H1 (cell line): Measurements from ENCODE around the gene METRN. TPM values are rescaled to one million over a fixed set of nuclear protein-coding genes. Genes with fewer than 3 reads are reported as not detected.
A peak's percentile ranks its signal among the peaks of the same experiment; 100 is the strongest.

Experiments used
- CTCF ChIA-PET: fragments of 300-600 bp; sonication (Branson Sonifier 250); formaldehyde crosslinking; loops from one replicate; lab custom pipeline; 2021; ENCODE audit not compliant: partially characterized antibody; lab: Charles Lee
- POLR2A ChIA-PET: fragments of 300-600 bp; sonication (Branson Sonifier 250); formaldehyde crosslinking; loops from one replicate; lab custom pipeline; 2021; ENCODE audit warnings: inconsistent platforms; ENCODE audit not compliant: partially characterized antibody; lab: Charles Lee
- DNase-seq, 2 experiments: peaks; one replicate each; pipeline versions ENCODE4 v3.0.0 to v3.0.0-alpha.2; 2010 to 2022; ENCODE audit warnings: low spot score in 2 of 2, low read depth in 1 of 2, mixed read lengths in 1 of 2
- FAIRE-seq: peaks from 2 replicates; lab custom pipeline; 2011; peaks lifted over from hg19 to GRCh38; lab: Jason Lieb, UNC
- H2AFZ ChIP-seq: 2 replicates; pipeline ENCODE4 v1.8.1; 2012; ENCODE audit warnings: low read length, inconsistent platforms
- H2AK5ac ChIP-seq: 2 replicates; pipeline ENCODE4 v1.6.1; 2013; ENCODE audit warnings: low read depth, low read length
- H2BK120ac ChIP-seq: replicated peaks from 2 replicates; pipeline ENCODE3; 2013; ENCODE audit warnings: low read depth, low read length, inconsistent platforms
- H2BK12ac ChIP-seq: 2 replicates; pipeline ENCODE4 v1.6.1; 2013; ENCODE audit warnings: low read depth, low read length
- H2BK15ac ChIP-seq: 2 replicates; pipeline ENCODE4 v1.6.1; 2013; ENCODE audit warnings: low read length
- H2BK20ac ChIP-seq: 2 replicates; pipeline ENCODE4 v1.6.1; 2013; ENCODE audit warnings: low read length
- H2BK5ac ChIP-seq: 2 replicates; pipeline ENCODE4 v1.6.1; 2013; ENCODE audit warnings: low read depth, low read length
- H3K14ac ChIP-seq: 2 replicates; pipeline ENCODE4 v1.6.1; 2013; ENCODE audit warnings: inconsistent platforms; ENCODE audit not compliant: insufficient read length
- H3K18ac ChIP-seq: 2 replicates; pipeline ENCODE4 v1.6.1; 2013; ENCODE audit warnings: low read length; ENCODE audit errors: extremely low read depth
- H3K23ac ChIP-seq: 2 replicates; pipeline ENCODE4 v1.6.1; 2013; ENCODE audit warnings: inconsistent platforms; ENCODE audit not compliant: insufficient read length
- H3K23me2 ChIP-seq: 2 replicates; pipeline ENCODE4 v1.6.1; 2013; ENCODE audit warnings: low read depth, low read length
- H3K27ac ChIP-seq: 2 replicates; pipeline ENCODE4 v1.6.1; 2011; ENCODE audit warnings: low read depth, low read length, inconsistent platforms
- H3K27me3 ChIP-seq, 4 experiments: replicated peaks in 1 of 4; 1 replicate in 1 of 4; 2 replicates in 3 of 4; pipeline versions ENCODE4 v1.6.1 to v1.8.1; 2011 to 2013; ENCODE audit warnings: low read length in 3 of 4, mild to moderate bottlenecking in 3 of 4, inconsistent platforms in 2 of 4, mixed read lengths in 2 of 4, moderate library complexity in 1 of 4; ENCODE audit not compliant: control insufficient read depth in 3 of 4, insufficient read depth in 3 of 4; ENCODE audit errors: extremely low read depth in 1 of 4
- H3K36me3 ChIP-seq, 4 experiments: 2 replicates each; pipeline versions ENCODE4 v1.6.1 to v1.8.1; 2011 to 2013; ENCODE audit warnings: mild to moderate bottlenecking in 4 of 4, low read length in 3 of 4, moderate library complexity in 2 of 4, control low read depth in 1 of 4, inconsistent platforms in 1 of 4; ENCODE audit not compliant: insufficient read depth in 4 of 4, control insufficient read depth in 2 of 4
- H3K4ac ChIP-seq: replicated peaks from 2 replicates; pipeline ENCODE3; 2013; ENCODE audit warnings: low read length, low read depth, mixed read lengths, inconsistent platforms; ENCODE audit not compliant: insufficient read length
- H3K4me1 ChIP-seq, 4 experiments: replicated peaks in 1 of 4; 1 replicate in 1 of 4; 2 replicates in 3 of 4; pipeline versions ENCODE4 v1.6.1 to v1.8.1; 2011 to 2013; ENCODE audit warnings: low read length in 3 of 4, inconsistent platforms in 2 of 4, mixed read lengths in 1 of 4; ENCODE audit not compliant: insufficient read depth in 4 of 4, control insufficient read depth in 3 of 4
- H3K4me2 ChIP-seq, 2 experiments: 2 replicates each; pipeline versions ENCODE4 v1.6.1 to v1.8.1; 2011 to 2013; ENCODE audit warnings: low read depth in 2 of 2, low read length in 2 of 2, control low read depth in 1 of 2, inconsistent platforms in 1 of 2, mild to moderate bottlenecking in 1 of 2; ENCODE audit not compliant: insufficient read depth in 1 of 2
- H3K4me3 ChIP-seq, 4 experiments: fragments of 200-600, 300-600 bp in 1 of 4; sonication (generic), shearing (Covaris generic), sonication (Bioruptor Twin) in 1 of 4; 2 replicates each; pipeline versions ENCODE4 v1.5.1 to v1.8.1; 2011 to 2016; ENCODE audit warnings: low read length in 4 of 4, low read depth in 3 of 4, control low read depth in 2 of 4, inconsistent platforms in 2 of 4, mild to moderate bottlenecking in 2 of 4, mixed read lengths in 1 of 4, moderate library complexity in 1 of 4; ENCODE audit not compliant: insufficient read depth in 2 of 4; ENCODE audit errors: extremely low read depth in 1 of 4
- H3K56ac ChIP-seq: replicated peaks from 2 replicates; pipeline ENCODE3; 2013; ENCODE audit warnings: low read depth, mild to moderate bottlenecking, mixed read lengths, low read length, inconsistent platforms; ENCODE audit not compliant: insufficient read length
- H3K79me1 ChIP-seq: 2 replicates; pipeline ENCODE4 v1.6.1; 2013; ENCODE audit warnings: low read depth, low read length, control low read depth
- H3K79me2 ChIP-seq, 2 experiments: 2 replicates each; pipeline versions ENCODE4 v1.6.1 to v1.8.1; 2012 to 2013; ENCODE audit warnings: low read length in 2 of 2, mild to moderate bottlenecking in 2 of 2, inconsistent platforms in 1 of 2; ENCODE audit not compliant: insufficient read depth in 2 of 2, control insufficient read depth in 1 of 2
- H3K9ac ChIP-seq, 4 experiments: replicated peaks in 1 of 4; 1 replicate in 1 of 4; 2 replicates in 3 of 4; pipeline versions ENCODE4 v1.6.1 to v1.8.1; 2011 to 2013; ENCODE audit warnings: low read depth in 3 of 4, low read length in 3 of 4, control low read depth in 2 of 4, mild to moderate bottlenecking in 2 of 4, moderate library complexity in 2 of 4, inconsistent platforms in 1 of 4; ENCODE audit errors: extremely low read depth in 1 of 4
- H3K9me3 ChIP-seq, 2 experiments: 2 replicates each; pipeline versions ENCODE4 v1.6.1 to v1.8.1; 2012 to 2013; ENCODE audit warnings: mild to moderate bottlenecking in 2 of 2, moderate library complexity in 2 of 2, control low read depth in 1 of 2, inconsistent platforms in 1 of 2, low read depth in 1 of 2, low read length in 1 of 2, mixed read lengths in 1 of 2; ENCODE audit not compliant: insufficient read depth in 2 of 2
- H4K20me1 ChIP-seq, 2 experiments: replicated peaks in 1 of 2; 2 replicates each; pipeline versions ENCODE3 to v1.8.1; 2011 to 2013; ENCODE audit warnings: inconsistent platforms in 2 of 2, low read length in 2 of 2, mild to moderate bottlenecking in 1 of 2; ENCODE audit not compliant: insufficient read depth in 2 of 2, control insufficient read depth in 1 of 2
- H4K5ac ChIP-seq: 2 replicates; pipeline ENCODE4 v1.6.1; 2013; ENCODE audit warnings: low read length, low read depth, mixed read lengths, inconsistent platforms; ENCODE audit not compliant: insufficient read length
- H4K8ac ChIP-seq: 2 replicates; pipeline ENCODE4 v1.8.0; 2013; ENCODE audit warnings: mild to moderate bottlenecking, moderate library complexity, low read length, inconsistent platforms; ENCODE audit not compliant: insufficient read depth; ENCODE audit errors: extremely low read depth
- H4K91ac ChIP-seq: replicated peaks from 2 replicates; pipeline ENCODE3; 2013; ENCODE audit warnings: low read length, mixed read lengths, inconsistent platforms; ENCODE audit not compliant: insufficient read length
- CTBP2 ChIP-seq: IDR thresholded peaks from 2 replicates; pipeline ENCODE4 v1.7.0; 2011; ENCODE audit warnings: borderline replicate concordance, mild to moderate bottlenecking, moderate library complexity, mixed read lengths, low read length; ENCODE audit not compliant: insufficient read depth, insufficient read length
- HDAC2 ChIP-seq, 2 experiments: fragments of 300-600 bp in 1 of 2; sonication (generic) in 1 of 2; IDR thresholded peaks; 2 replicates each; pipeline ENCODE4 v1.6.1; 2011 to 2012; ENCODE audit warnings: low read depth in 2 of 2, low read length in 2 of 2, mild to moderate bottlenecking in 2 of 2, moderate library complexity in 2 of 2, borderline replicate concordance in 1 of 2, inconsistent platforms in 1 of 2
- HDAC6 ChIP-seq: IDR thresholded peaks from one replicate; pipeline ENCODE4 v1.7.1; 2012; ENCODE audit warnings: low read depth, mild to moderate bottlenecking, inconsistent platforms, low read length, moderate library complexity
- KDM4A ChIP-seq: IDR thresholded peaks from one replicate; pipeline ENCODE4 v1.7.1; 2012; ENCODE audit warnings: low read depth, mild to moderate bottlenecking, moderate library complexity, low read length, inconsistent platforms; ENCODE audit not compliant: severe bottlenecking
- KDM5A ChIP-seq: fragments of 200-600 bp; IDR thresholded peaks from 2 replicates; pipeline ENCODE4 v1.7.1; 2012; ENCODE audit warnings: mild to moderate bottlenecking, low read length, inconsistent platforms, mixed read lengths
- POLR2A ChIP-seq, 2 experiments: IDR thresholded peaks; 1 replicate in 1 of 2; 2 replicates in 1 of 2; pipeline ENCODE4 v1.6.1; 2011; ENCODE audit warnings: low read depth in 2 of 2, low read length in 2 of 2, mild to moderate bottlenecking in 2 of 2; ENCODE audit errors: control extremely low read depth in 1 of 2
- SAP30 ChIP-seq: fragments of 300-600 bp; sonication (generic); IDR thresholded peaks from 2 replicates; pipeline ENCODE4 v1.7.1; 2012; ENCODE audit warnings: low read length, moderate library complexity, mild to moderate bottlenecking, inconsistent platforms; ENCODE audit not compliant: insufficient read depth, insufficient replicate concordance
- TAF7 ChIP-seq: optimal IDR thresholded peaks from 2 replicates; pipeline ENCODE3; 2011; ENCODE audit warnings: low read depth, mild to moderate bottlenecking, inconsistent platforms, low read length, moderate library complexity, borderline replicate concordance
- WGBS, 2 experiments: shearing (Covaris generic) in 1 of 2; methylation state at CpG; one replicate each; pipeline versions ENCODE4 v1.1.6 to v1.1.7; 2013 to 2015; ENCODE audit warnings: low lambda C conversion rate in 2 of 2, mixed read lengths in 2 of 2, inconsistent platforms in 1 of 2, low coverage in 1 of 2, missing lambda C conversion rate in 1 of 2; ENCODE audit not compliant: insufficient replicate concordance in 2 of 2, insufficient coverage in 1 of 2, insufficient read length in 1 of 2; ENCODE audit errors: extremely low coverage in 1 of 2, missing lambda C conversion rate in 1 of 2; 5-methylcytosine and 5-hydroxymethylcytosine counted together
- polyA plus RNA-seq, 7 experiments: library from polyadenylated mRNA; depleted of rRNA in 3 of 7; stranded (reverse) in 5 of 7; unstranded in 2 of 7; fragments of >200 nt in 5 of 7; fragments of 200-250 nt in 2 of 7; gene quantifications; 1 replicate in 5 of 7; 2 replicates in 1 of 7; 4 replicates in 1 of 7; pipeline versions ENCODE4 v1.2.1 to v1.2.3, GENCODE V29; 2011 to 2013; ENCODE audit warnings: missing spikeins in 2 of 7, mixed read lengths in 2 of 7
- total RNA-seq: library from RNA; stranded (reverse); fragmentation: NEBNext Ultra II Directional; extraction: Animal tissue kit (Norgen Biotek cat#: 25700); gene quantifications from 2 replicates; pipeline ENCODE4 v1.2.1, GENCODE V29; 2021

METRN gene
- total and polyA plus RNA-seq, 2 of the 8 experiments (the other 6 are each of a cell fraction or from before 2014, with no cell fraction given), result 18.7 to 25.8 TPM

- Histone ChIP-seq H3K27ac (no peak overlapping the region), H3K4me1 (peaks cover 0 to 29% (median 19%) of the 10 kb centered on the region in 4 experiments; a peak in 5 of 7 replicates), H3K18ac (peak overlapping the region; percentile 48; the same call in 1 of the 2 replicates), H4K8ac (no peak overlapping the region), H2AK5ac (no peak overlapping the region), H3K4me2 (peak overlapping the region; percentile 53 to 83), H3K79me1 (no peaks in the 10 kb centered on the region), H3K9me3 (no peaks in the 10 kb centered on the region), H2BK5ac (no peak overlapping the region), H2BK120ac (no peak overlapping the region), H3K23ac (no peak overlapping the region), H3K79me2 (no peaks in the 10 kb centered on the region), H3K4me3 (peak overlapping the region in 3 of 4 experiments; percentile 7 to 74 (median 15); a peak in 5 of 8 replicates), H3K23me2 (peaks cover 19% of the 10 kb centered on the region; the same call in 1 of the 2 replicates), H4K91ac (no peak overlapping the region), H3K36me3 (no peaks in the 10 kb centered on the region), H2BK12ac (no peak overlapping the region), H4K5ac (no peak overlapping the region), H2BK20ac (no peak overlapping the region), H3K9ac (no peak overlapping the region), H3K27me3 (peaks cover 0 to 41% (median 24%) of the 10 kb centered on the region in 4 experiments; a peak in 6 of 7 replicates), H4K20me1 (peaks cover 4 to 13% of the 10 kb centered on the region in 2 experiments), H2AFZ (no peak overlapping the region), H3K4ac (no peak overlapping the region), H2BK15ac (no peak overlapping the region), H3K56ac (no peak overlapping the region), H3K14ac (no peak overlapping the region)
- ChIA-PET POLR2A (interaction anchor here (0.9 to 23.0 kb wide), 20 partner anchors 0 to 346 kb away, joined by 3 to 353 read pairs (median 5); partner anchors contain the start of genes ANTKMT, CCDC78, CHTF18 and CIAO3), CTCF (interaction anchor here (0.6 to 33.4 kb wide), 17 partner anchors 9 to 615 kb away, joined by 3 to 977 read pairs (median 4); partner anchors contain the start of genes ANTKMT, CCDC78, CHTF18 and CIAO3)
- WGBS, 2 experiments, result 50% methylated on average over 9 of the region's 12 CpGs; no CpG with 5 or more reads in 1 of the 2 experiments
- DNase-seq, result no peak
- no peak for FAIRE-seq
- TF ChIP-seq CTBP2 (no peak), TAF7 (no peak), SAP30 (no peak), KDM5A (no peak), HDAC6 (no peak), KDM4A (no peak), POLR2A (IDR thresholded peaks at IDR 0.05; ENCODE audit: control extremely low read depth in 1 of 2, low read depth in 2 of 2, low read length in 2 of 2) (0 out of 3 replicates have a peak, but pooled peaks of 1 of the 2 experiments have one; percentile 2), HDAC2 (IDR thresholded peaks at IDR 0.05; ENCODE audit: borderline replicate concordance in 1 of 2, low read depth in 2 of 2, low read length in 2 of 2) (no peak)
Measured at GRCh38 chr16:716200-716568, 1.3 kb downstream of the METRN start.
